ENCODE measurements around the gene HUNK. TPM values are rescaled to one million over a fixed set of nuclear protein-coding genes. Genes with fewer than 3 reads are reported as not detected.

Gene HUNK
- total and polyA plus RNA-seq, 12 donors: 0.13 to 1.4 (median 0.54) TPM

GRCh38 chr21:32044205-32045180 is 171.7 kb downstream of the HUNK start:
- 84 to 87% (median 87%) methylated on average over 23 to 25 of the region's 25 CpGs for WGBS, 4 donors
- intact Hi-C loops (cut with DNase I): no loop called here
- Histone ChIP-seq H3K27me3 (no peaks in the 10 kb centered on the region), H3K36me3 (replicated peaks in 1 of 2) (no peaks in the 10 kb centered on the region), H3K4me1 (replicated peaks in 1 of 2) (no peaks in the 10 kb centered on the region), H3K4me3 (no peak overlapping the region), H3K9me3 (replicated peaks in 1 of 3) (no peaks in the 10 kb centered on the region), H3K27ac (no peak overlapping the region)
- TF ChIP-seq CTCF (IDR thresholded peaks at IDR 0.05) (no peak), POLR2A (IDR thresholded peaks at IDR 0.05) (no peak)
- no peak for DNase-seq

- H3K36me3 ChIP-seq (replicated peaks in 1 of 2): no peaks in the 10 kb centered on the region
- 74 to 88% (median 83%) methylated on average over 5 of the region's 5 CpGs for WGBS, 4 donors
- H3K4me1 ChIP-seq (replicated peaks in 1 of 2): no peaks in the 10 kb centered on the region
Measured at GRCh38 chr21:32046191-32046590, 173.4 kb downstream of the HUNK start.

GRCh38 chr21:32048353-32048752 is 175.5 kb downstream of the HUNK start:
- intact Hi-C loops (cut with DNase I): no loop called here
- WGBS, 4 donors: 53 to 80% (median 63%) methylated on average over 4 of the region's 4 CpGs
- Histone ChIP-seq H3K27me3 (no peaks in the 10 kb centered on the region), H3K27ac (no peak overlapping the region), H3K4me3 (no peak overlapping the region), H3K9me3 (replicated peaks in 1 of 3) (no peaks in the 10 kb centered on the region), H3K36me3 (replicated peaks in 1 of 2) (no peaks in the 10 kb centered on the region), H3K4me1 (replicated peaks in 1 of 2) (no peaks in the 10 kb centered on the region)
- TF ChIP-seq CTCF (IDR thresholded peaks at IDR 0.05) (no peak), POLR2A (IDR thresholded peaks at IDR 0.05) (no peak)
- no peak for DNase-seq

More at GRCh38 chr21:32046191-32046590, 173.4 kb downstream of the HUNK start:
- Histone ChIP-seq H3K27ac (no peak overlapping the region), H3K4me3 (no peak overlapping the region), H3K27me3 (no peaks in the 10 kb centered on the region), H3K9me3 (replicated peaks in 1 of 3) (no peaks in the 10 kb centered on the region)
- TF ChIP-seq POLR2A (IDR thresholded peaks at IDR 0.05) (no peak), CTCF (IDR thresholded peaks at IDR 0.05) (no peak)
- intact Hi-C loops (cut with DNase I): no loop called here
- no peak for DNase-seq

Other genes starting within 250 kb of the HUNK start
- 100 to 1,000 TPM; 370 to 804 (median 530) TPM for gene SOD1, start 213.3 kb upstream of the HUNK start, total RNA-seq
- gene SOD1, start 213.3 kb upstream of the HUNK start, polyA plus RNA-seq: 1,000 to 10,000 TPM in 2 of 3 donors, 100 to 1,000 TPM in 1; 361 to 1,287 (median 1,018) TPM
- gene SCAF4, start 140.9 kb upstream of the HUNK start, total RNA-seq: 10 to 100 TPM in 7 of 9 donors, 1 to 10 TPM in 2; 9.5 to 24.0 (median 14.4) TPM
- gene SCAF4, start 140.9 kb upstream of the HUNK start, polyA plus RNA-seq: 10 to 100 TPM; 12.6 to 17.6 (median 15.8) TPM

All from adrenal gland (tissue), 12 donors.